T-cell (primary cell): ENCODE data around the gene ATP2A3. TPM values are rescaled to one million over a fixed set of nuclear protein-coding genes. Genes with fewer than 3 reads are reported as not detected.

Experiments used
- ATAC-seq, 4 experiments: fragments of 200-7000 bp in 3 of 4; fragments of 150-1000 bp in 1 of 4; cut with Tn5 transposase; replicated peaks in 1 of 4; 1 replicate in 3 of 4; 2 replicates in 1 of 4; pipeline ENCODE4 v1.10.0; 2021; ENCODE audit warnings: moderate library complexity in 3 of 4, mild to moderate bottlenecking in 2 of 4, moderate number of reproducible peaks in 1 of 4
- CTCF ChIA-PET, 2 donors: fragments of 300-600 bp; sonication (Branson Sonifier 250); formaldehyde crosslinking; loops; one replicate each; lab custom pipeline; 2022; ENCODE audit warnings: antibody characterized with exemption in 2 of 2; lab: Charles Lee
- POLR2A ChIA-PET, 2 donors: fragments of 300-600 bp; sonication (Branson Sonifier 250); formaldehyde crosslinking; loops; one replicate each; lab custom pipeline; 2022; ENCODE audit warnings: antibody characterized with exemption in 2 of 2; lab: Charles Lee
- DNase-seq, 35 experiments: peaks; one replicate each; pipeline versions ENCODE4 v3.0.0 to v3.0.0-alpha.2; 2013 to 2023
- H3K27ac ChIP-seq: one replicate; pipeline ENCODE4 v1.5.1; 2013; ENCODE audit warnings: low read length
- H3K27me3 ChIP-seq, 2 experiments: replicated peaks in 1 of 2; 1 replicate in 1 of 2; 2 replicates in 1 of 2; pipeline versions ENCODE4 v1.6.1 to v1.7.0; 2013; ENCODE audit warnings: low read length in 1 of 2, mixed read lengths in 1 of 2; ENCODE audit not compliant: control insufficient read depth in 2 of 2, insufficient read depth in 2 of 2; ENCODE audit errors: extremely low read depth in 1 of 2
- H3K36me3 ChIP-seq, 2 donors: 1 replicate in 1 of 2; 2 replicates in 1 of 2; pipeline versions ENCODE4 v1.6.1 to v1.7.0; 2013; ENCODE audit warnings: low read length in 1 of 2; ENCODE audit not compliant: control insufficient read depth in 2 of 2, insufficient read depth in 1 of 2; ENCODE audit errors: extremely low read depth in 1 of 2
- H3K4me1 ChIP-seq, 2 experiments: 1 replicate in 1 of 2; 2 replicates in 1 of 2; pipeline versions ENCODE4 v1.6.1 to v1.7.0; 2013; ENCODE audit warnings: low read length in 2 of 2, mixed read lengths in 1 of 2; ENCODE audit not compliant: insufficient read depth in 2 of 2, control insufficient read depth in 1 of 2; ENCODE audit errors: extremely low read depth in 1 of 2
- H3K4me3 ChIP-seq, 2 donors: 1 replicate in 1 of 2; 2 replicates in 1 of 2; pipeline versions ENCODE4 v1.5.1 to v1.7.0; 2013; ENCODE audit warnings: mild to moderate bottlenecking in 2 of 2, low read length in 1 of 2, moderate library complexity in 1 of 2; ENCODE audit not compliant: control insufficient read depth in 1 of 2; ENCODE audit errors: extremely low read depth in 1 of 2
- H3K9me3 ChIP-seq: 2 replicates; pipeline ENCODE4 v1.7.0; 2013
- H3K27ac Mint-ChIP-seq, 2 donors: one replicate each; pipeline ENCODE4 v1.8.0; 2020 to 2021; ENCODE audit warnings: mild to moderate bottlenecking in 2 of 2, mixed read lengths in 2 of 2
- H3K27me3 Mint-ChIP-seq, 2 donors: one replicate each; pipeline ENCODE4 v1.8.0; 2021 to 2022; ENCODE audit warnings: mixed read lengths in 2 of 2
- H3K36me3 Mint-ChIP-seq: one replicate; pipeline ENCODE4 v1.8.0; 2021; ENCODE audit warnings: mixed read lengths
- H3K4me1 Mint-ChIP-seq, 3 donors: one replicate each; pipeline ENCODE4 v1.8.0; 2020 to 2022; ENCODE audit warnings: mixed read lengths in 3 of 3, mild to moderate bottlenecking in 1 of 3
- H3K4me3 Mint-ChIP-seq, 3 donors: one replicate each; pipeline ENCODE4 v1.8.0; 2020 to 2022; ENCODE audit warnings: mild to moderate bottlenecking in 3 of 3, mixed read lengths in 3 of 3, moderate library complexity in 3 of 3
- H3K9me3 Mint-ChIP-seq, 3 donors: one replicate each; pipeline ENCODE4 v1.8.0; 2020 to 2022; ENCODE audit warnings: mixed read lengths in 3 of 3
- WGBS: methylation state at CpG from one replicate; pipeline ENCODE4 v1.1.5; 2013; ENCODE audit warnings: missing lambda C conversion rate; ENCODE audit not compliant: insufficient coverage; 5-methylcytosine and 5-hydroxymethylcytosine counted together
- total RNA-seq, 35 experiments: library from RNA in 6 of 35; stranded (reverse) in 6 of 35; fragments of 120-200 nt in 1 of 35; gene quantifications; one replicate each; pipeline versions ENCODE4 v1.2.1 to v1.2.4 and lab custom pipeline; 2013 to 2026

The ATP2A3 gene
- total RNA-seq, 5 donors from 2014 or later (not counting 1 experiment from before 2014, with no cell fraction given): 228 to 303 (median 248) TPM

GRCh38 chr17:3977387-3977786 lies 13.2 kb upstream of the ATP2A3 start:
- 85% methylated on average over 7 of the region's 9 CpGs for WGBS
- no peak overlapping the region for H3K4me3 ChIP-seq
- H3K36me3 Mint-ChIP-seq: no peaks in the 10 kb centered on the region
- H3K27ac ChIP-seq: no peak overlapping the region
- CTCF ChIA-PET: no interaction called here
- H3K4me3 Mint-ChIP-seq: no peak overlapping the region
- peaks cover 13 to 20% (median 13%) of the 10 kb centered on the region in 3 donors for H3K4me1 Mint-ChIP-seq
- peaks cover 0 to 8% of the 10 kb centered on the region in 2 experiments for H3K27me3 ChIP-seq
- H3K9me3 Mint-ChIP-seq: peaks cover 0 to 5% (median 0%) of the 10 kb centered on the region in 3 donors
- POLR2A ChIA-PET: interaction anchor here in 1 of 2 donors (0.5 kb wide), 1 partner anchor 71 kb away, joined by 3 read pairs; no protein-coding TSS in a partner anchor
- H3K27ac Mint-ChIP-seq: no peak overlapping the region
- H3K9me3 ChIP-seq: no peaks in the 10 kb centered on the region
- DNase-seq (no peak), ATAC-seq (no peak)
- peaks cover 5 to 13% of the 10 kb centered on the region in 2 experiments for H3K4me1 ChIP-seq
- no peaks in the 10 kb centered on the region for H3K27me3 Mint-ChIP-seq
- H3K36me3 ChIP-seq: no peaks in the 10 kb centered on the region

GRCh38 chr17:3976675-3977171 lies 12.5 kb upstream of the ATP2A3 start:
- no peak overlapping the region for H3K27ac Mint-ChIP-seq
- H3K4me1 ChIP-seq: peaks cover 8 to 19% of the 10 kb centered on the region in 2 experiments
- no peak for DNase-seq
- no peak overlapping the region for H3K4me3 ChIP-seq
- H3K36me3 ChIP-seq: no peaks in the 10 kb centered on the region
- H3K27ac ChIP-seq: no peak overlapping the region
- peaks cover 0 to 7% of the 10 kb centered on the region in 2 experiments for H3K27me3 ChIP-seq
- no peak overlapping the region for H3K4me3 Mint-ChIP-seq
- H3K4me1 Mint-ChIP-seq: peaks cover 18 to 25% (median 20%) of the 10 kb centered on the region in 3 donors
- ChIA-PET POLR2A (no interaction called here), CTCF (no interaction called here)
- H3K9me3 ChIP-seq: no peaks in the 10 kb centered on the region
- WGBS: 90% methylated on average over 15 of the region's 17 CpGs
- H3K36me3 Mint-ChIP-seq: no peaks in the 10 kb centered on the region
- no peaks in the 10 kb centered on the region for H3K27me3 Mint-ChIP-seq
- no peak for ATAC-seq
- peaks cover 0 to 5% (median 0%) of the 10 kb centered on the region in 3 donors for H3K9me3 Mint-ChIP-seq

- POLR2A ChIA-PET: no interaction called here
- Histone ChIP-seq H3K27ac (no peak overlapping the region), H3K27me3 (peaks cover 0 to 11% of the 10 kb centered on the region in 2 experiments), H3K9me3 (no peaks in the 10 kb centered on the region), H3K4me3 (no peak overlapping the region), H3K36me3 (no peaks in the 10 kb centered on the region), H3K4me1 (peaks cover 8 to 19% of the 10 kb centered on the region in 2 experiments)
- no peaks in the 10 kb centered on the region for H3K36me3 Mint-ChIP-seq
- no peak for ATAC-seq
- DNase-seq: no peak
- H3K27me3 Mint-ChIP-seq: peaks cover 0 to 3% of the 10 kb centered on the region in 2 donors
- CTCF ChIA-PET: no interaction called here
- no peak overlapping the region for H3K4me3 Mint-ChIP-seq
- H3K27ac Mint-ChIP-seq: no peak overlapping the region
- peaks cover 18 to 28% (median 21%) of the 10 kb centered on the region in 3 donors for H3K4me1 Mint-ChIP-seq
- H3K9me3 Mint-ChIP-seq: peaks cover 0 to 5% (median 0%) of the 10 kb centered on the region in 3 donors
- WGBS: 98% methylated on average over 5 of the region's 9 CpGs
Observed at GRCh38 chr17:3974980-3975379, 10.7 kb upstream of the ATP2A3 start.

GRCh38 chr17:3974138-3974687 lies 10.0 kb upstream of the ATP2A3 start:
- ATAC-seq: no peak
- POLR2A ChIA-PET: no interaction called here

GRCh38 chr17:3973495-3974137 lies 9.4 kb upstream of the ATP2A3 start:
- WGBS: 95% methylated on average over 4 of the region's 10 CpGs
- no peak overlapping the region for H3K4me3 ChIP-seq
- DNase-seq: no peak
- Mint-ChIP-seq H3K4me3 (peak overlapping the region in 1 of 3 donors; percentile 70), H3K9me3 (peaks cover 0 to 5% (median 0%) of the 10 kb centered on the region in 3 donors), H3K27me3 (peaks cover 0 to 3% of the 10 kb centered on the region in 2 donors), H3K4me1 (peaks cover 15 to 32% (median 16%) of the 10 kb centered on the region in 3 donors), H3K27ac (no peak overlapping the region), H3K36me3 (no peaks in the 10 kb centered on the region)
- ChIA-PET POLR2A (no interaction called here), CTCF (interaction anchor here in 1 of 2 donors (0.5 kb wide), 1 partner anchor 1085 kb away, joined by 3 read pairs; no protein-coding TSS in a partner anchor)
- ATAC-seq: no peak
- H3K36me3 ChIP-seq: no peaks in the 10 kb centered on the region
- peaks cover 8 to 19% of the 10 kb centered on the region in 2 experiments for H3K4me1 ChIP-seq
- peaks cover 0 to 11% of the 10 kb centered on the region in 2 experiments for H3K27me3 ChIP-seq
- H3K9me3 ChIP-seq: no peaks in the 10 kb centered on the region
- H3K27ac ChIP-seq: no peak overlapping the region

More at GRCh38 chr17:3974138-3974687, 10.0 kb upstream of the ATP2A3 start:
- WGBS: 70% methylated on average over 11 of the region's 15 CpGs
- peaks cover 0 to 11% of the 10 kb centered on the region in 2 experiments for H3K27me3 ChIP-seq
- DNase-seq: no peak
- H3K36me3 ChIP-seq: no peaks in the 10 kb centered on the region
- H3K4me1 ChIP-seq: peaks cover 8 to 19% of the 10 kb centered on the region in 2 experiments
- H3K27me3 Mint-ChIP-seq: peaks cover 0 to 3% of the 10 kb centered on the region in 2 donors
- peaks cover 0 to 5% (median 0%) of the 10 kb centered on the region in 3 donors for H3K9me3 Mint-ChIP-seq
- H3K27ac Mint-ChIP-seq: peak overlapping the region in 1 of 2 donors; percentile 17
- peak overlapping the region in 1 of 3 donors; percentile 70 for H3K4me3 Mint-ChIP-seq
- H3K4me1 Mint-ChIP-seq: peaks cover 16 to 28% (median 19%) of the 10 kb centered on the region in 3 donors
- no peaks in the 10 kb centered on the region for H3K36me3 Mint-ChIP-seq
- H3K27ac ChIP-seq: no peak overlapping the region
- no peak overlapping the region for H3K4me3 ChIP-seq
- CTCF ChIA-PET: no interaction called here
- no peaks in the 10 kb centered on the region for H3K9me3 ChIP-seq

GRCh38 chr17:3972931-3973330 lies 8.7 kb upstream of the ATP2A3 start:
- no peaks in the 10 kb centered on the region for H3K36me3 ChIP-seq
- no peak for DNase-seq
- ATAC-seq: peak in 1 of 4 experiments; percentile 25
- Mint-ChIP-seq H3K27me3 (peaks cover 0 to 3% of the 10 kb centered on the region in 2 donors), H3K36me3 (no peaks in the 10 kb centered on the region), H3K4me1 (peaks cover 15 to 33% (median 16%) of the 10 kb centered on the region in 3 donors), H3K9me3 (peaks cover 0 to 5% (median 0%) of the 10 kb centered on the region in 3 donors), H3K4me3 (peak overlapping the region in 2 of 3 donors; percentile 49 to 70), H3K27ac (no peak overlapping the region)
- H3K27me3 ChIP-seq: peaks cover 0 to 11% of the 10 kb centered on the region in 2 experiments
- 48% methylated on average over 5 of the region's 5 CpGs for WGBS
- peaks cover 8 to 19% of the 10 kb centered on the region in 2 experiments for H3K4me1 ChIP-seq
- no peak overlapping the region for H3K27ac ChIP-seq
- CTCF ChIA-PET: no interaction called here
- POLR2A ChIA-PET: no interaction called here
- no peaks in the 10 kb centered on the region for H3K9me3 ChIP-seq
- peak overlapping the region in 1 of 2 donors; percentile 48 for H3K4me3 ChIP-seq
